ENCODE results near the gene FMNL2.

DNA sequence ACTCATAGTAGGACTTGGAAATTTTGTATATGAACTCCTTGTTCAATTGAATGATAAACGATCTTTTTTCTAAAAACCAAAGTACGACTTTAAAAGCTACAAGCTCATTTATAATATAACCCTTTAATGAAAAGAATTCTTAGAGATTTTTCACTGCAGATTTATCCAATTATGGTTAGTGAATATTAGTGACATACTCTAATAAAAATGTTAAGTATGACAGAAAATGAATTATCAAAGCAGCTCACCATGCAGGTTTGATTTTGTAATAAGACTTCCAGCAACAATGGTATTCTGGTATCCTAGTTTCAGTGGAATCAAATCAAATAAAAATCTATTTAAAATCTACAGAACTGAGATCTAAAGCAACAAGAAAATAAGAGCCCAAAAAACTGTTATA, 343.8 kb downstream of the FMNL2 start:
- TF ChIP-seq, protein P1, sequence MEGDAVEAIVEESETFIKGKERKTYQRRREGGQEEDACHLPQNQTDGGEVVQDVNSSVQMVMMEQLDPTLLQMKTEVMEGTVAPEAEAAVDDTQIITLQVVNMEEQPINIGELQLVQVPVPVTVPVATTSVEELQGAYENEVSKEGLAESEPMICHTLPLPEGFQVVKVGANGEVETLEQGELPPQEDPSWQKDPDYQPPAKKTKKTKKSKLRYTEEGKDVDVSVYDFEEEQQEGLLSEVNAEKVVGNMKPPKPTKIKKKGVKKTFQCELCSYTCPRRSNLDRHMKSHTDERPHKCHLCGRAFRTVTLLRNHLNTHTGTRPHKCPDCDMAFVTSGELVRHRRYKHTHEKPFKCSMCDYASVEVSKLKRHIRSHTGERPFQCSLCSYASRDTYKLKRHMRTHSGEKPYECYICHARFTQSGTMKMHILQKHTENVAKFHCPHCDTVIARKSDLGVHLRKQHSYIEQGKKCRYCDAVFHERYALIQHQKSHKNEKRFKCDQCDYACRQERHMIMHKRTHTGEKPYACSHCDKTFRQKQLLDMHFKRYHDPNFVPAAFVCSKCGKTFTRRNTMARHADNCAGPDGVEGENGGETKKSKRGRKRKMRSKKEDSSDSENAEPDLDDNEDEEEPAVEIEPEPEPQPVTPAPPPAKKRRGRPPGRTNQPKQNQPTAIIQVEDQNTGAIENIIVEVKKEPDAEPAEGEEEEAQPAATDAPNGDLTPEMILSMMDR (IDR thresholded peaks at IDR 0.05): no peak
- TF ChIP-seq EP300 (IDR thresholded peaks at IDR 0.05): no peak

Measured in esophagus muscularis mucosa (tissue), 3 donors.